Ishikawa (cell line): Measurements from ENCODE around the gene RTCA.

Experiments used
- EGR1 ChIP-seq: IDR thresholded peaks from 2 replicates; pipeline ENCODE4 v1.6.1; 2012
- TAF1 ChIP-seq: IDR thresholded peaks from 2 replicates; pipeline ENCODE4 v1.6.1; 2012; ENCODE audit warnings: low read depth, mild to moderate bottlenecking
- TF ChIP-seq, protein P1 (sequence below): IDR thresholded peaks from 2 replicates; pipeline ENCODE4 v1.6.1; 2012; ENCODE audit warnings: low read depth, mild to moderate bottlenecking
- TF ChIP-seq, protein P2 (sequence below): IDR thresholded peaks from 2 replicates; pipeline ENCODE4 v1.6.1; 2012
- TF ChIP-seq, protein P3 (sequence below): IDR thresholded peaks from 2 replicates; pipeline ENCODE4 v1.6.1; 2012

DNA sequence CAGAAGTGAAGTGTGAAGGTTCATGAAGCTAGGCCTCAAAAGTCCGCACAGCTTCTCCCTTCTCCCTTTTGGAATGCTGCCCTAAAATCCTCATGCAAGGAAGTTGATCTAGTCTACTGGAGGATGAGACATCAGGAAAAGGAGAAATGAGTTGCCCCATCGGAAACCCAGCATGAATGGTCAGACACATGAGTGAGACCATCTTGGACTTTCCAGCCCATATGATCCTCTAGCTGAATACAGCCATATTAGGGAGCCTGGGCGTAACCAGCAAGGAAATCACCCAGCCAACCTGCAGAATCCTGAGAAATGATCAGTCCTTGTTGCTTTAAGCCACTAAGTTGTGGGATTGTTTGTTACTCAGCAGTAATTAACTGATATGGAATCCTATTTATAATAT, 28.9 kb upstream of the RTCA start:
- TF ChIP-seq, protein P1, sequence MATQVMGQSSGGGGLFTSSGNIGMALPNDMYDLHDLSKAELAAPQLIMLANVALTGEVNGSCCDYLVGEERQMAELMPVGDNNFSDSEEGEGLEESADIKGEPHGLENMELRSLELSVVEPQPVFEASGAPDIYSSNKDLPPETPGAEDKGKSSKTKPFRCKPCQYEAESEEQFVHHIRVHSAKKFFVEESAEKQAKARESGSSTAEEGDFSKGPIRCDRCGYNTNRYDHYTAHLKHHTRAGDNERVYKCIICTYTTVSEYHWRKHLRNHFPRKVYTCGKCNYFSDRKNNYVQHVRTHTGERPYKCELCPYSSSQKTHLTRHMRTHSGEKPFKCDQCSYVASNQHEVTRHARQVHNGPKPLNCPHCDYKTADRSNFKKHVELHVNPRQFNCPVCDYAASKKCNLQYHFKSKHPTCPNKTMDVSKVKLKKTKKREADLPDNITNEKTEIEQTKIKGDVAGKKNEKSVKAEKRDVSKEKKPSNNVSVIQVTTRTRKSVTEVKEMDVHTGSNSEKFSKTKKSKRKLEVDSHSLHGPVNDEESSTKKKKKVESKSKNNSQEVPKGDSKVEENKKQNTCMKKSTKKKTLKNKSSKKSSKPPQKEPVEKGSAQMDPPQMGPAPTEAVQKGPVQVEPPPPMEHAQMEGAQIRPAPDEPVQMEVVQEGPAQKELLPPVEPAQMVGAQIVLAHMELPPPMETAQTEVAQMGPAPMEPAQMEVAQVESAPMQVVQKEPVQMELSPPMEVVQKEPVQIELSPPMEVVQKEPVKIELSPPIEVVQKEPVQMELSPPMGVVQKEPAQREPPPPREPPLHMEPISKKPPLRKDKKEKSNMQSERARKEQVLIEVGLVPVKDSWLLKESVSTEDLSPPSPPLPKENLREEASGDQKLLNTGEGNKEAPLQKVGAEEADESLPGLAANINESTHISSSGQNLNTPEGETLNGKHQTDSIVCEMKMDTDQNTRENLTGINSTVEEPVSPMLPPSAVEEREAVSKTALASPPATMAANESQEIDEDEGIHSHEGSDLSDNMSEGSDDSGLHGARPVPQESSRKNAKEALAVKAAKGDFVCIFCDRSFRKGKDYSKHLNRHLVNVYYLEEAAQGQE = no peak
- TF ChIP-seq EGR1 (no peak), TAF1 (no peak)
- TF ChIP-seq, protein P2, sequence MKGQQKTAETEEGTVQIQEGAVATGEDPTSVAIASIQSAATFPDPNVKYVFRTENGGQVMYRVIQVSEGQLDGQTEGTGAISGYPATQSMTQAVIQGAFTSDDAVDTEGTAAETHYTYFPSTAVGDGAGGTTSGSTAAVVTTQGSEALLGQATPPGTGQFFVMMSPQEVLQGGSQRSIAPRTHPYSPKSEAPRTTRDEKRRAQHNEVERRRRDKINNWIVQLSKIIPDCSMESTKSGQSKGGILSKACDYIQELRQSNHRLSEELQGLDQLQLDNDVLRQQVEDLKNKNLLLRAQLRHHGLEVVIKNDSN = no peak
- TF ChIP-seq, protein P3, sequence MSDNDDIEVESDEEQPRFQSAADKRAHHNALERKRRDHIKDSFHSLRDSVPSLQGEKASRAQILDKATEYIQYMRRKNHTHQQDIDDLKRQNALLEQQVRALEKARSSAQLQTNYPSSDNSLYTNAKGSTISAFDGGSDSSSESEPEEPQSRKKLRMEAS = no peak
